ENCODE data around the gene SLC35G6. TPM values are rescaled to one million over a fixed set of nuclear protein-coding genes. Genes with fewer than 3 reads are reported as not detected.

The SLC35G6 gene
- total RNA-seq, 4 donors from 2014 or later: not detected

DNA sequence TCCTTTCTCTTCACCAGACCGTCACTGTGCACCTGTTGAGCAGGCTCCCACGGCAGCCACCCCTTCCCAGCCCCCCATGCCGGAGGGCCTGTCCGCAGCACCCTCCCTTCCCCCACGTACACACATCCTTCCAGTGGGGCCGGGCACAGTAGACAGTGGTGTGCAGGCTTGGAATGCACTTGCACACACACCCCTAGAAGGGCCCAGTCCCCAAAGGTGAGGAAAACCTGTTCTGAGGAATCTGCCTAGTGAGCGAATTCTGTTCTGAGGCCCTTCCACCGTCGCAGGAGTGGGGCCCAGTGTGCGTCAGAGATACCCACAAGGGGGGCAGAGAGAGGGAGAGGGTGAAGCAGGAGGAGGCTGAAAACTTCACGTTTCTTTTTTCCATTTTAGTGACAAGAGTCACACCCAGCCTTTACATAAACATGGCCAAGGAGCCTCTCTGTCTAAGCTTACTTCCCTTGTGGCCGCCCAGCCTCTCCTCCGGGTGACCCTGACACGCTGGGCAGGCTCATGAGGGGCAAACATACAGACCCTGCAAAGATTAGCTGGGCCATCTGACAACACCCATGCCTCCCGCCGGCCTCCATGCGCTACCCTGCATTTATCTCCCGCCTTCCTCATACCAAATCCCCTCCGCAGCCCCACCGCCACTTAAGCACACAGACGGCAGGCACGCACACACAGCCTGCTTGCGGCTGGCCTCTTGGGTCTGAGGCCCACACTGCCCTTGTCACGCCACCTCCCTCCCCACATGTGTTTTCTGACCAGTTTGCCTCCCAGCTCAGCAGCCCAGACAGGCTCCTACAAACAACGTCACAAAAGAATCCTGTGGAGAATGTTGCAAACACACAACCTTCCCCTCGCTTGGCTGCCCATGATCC is 3.6 kb upstream of the SLC35G6 start:
- peak; percentile 14 to 44 (median 14) for TF ChIP-seq POLR2AphosphoS5 (IDR thresholded peaks at IDR 0.05)
- no peak for TF ChIP-seq POLR2A (IDR thresholded peaks at IDR 0.05)
- no peak for TF ChIP-seq EP300 (IDR thresholded peaks at IDR 0.05; ENCODE audit: low read depth)
- TF ChIP-seq, protein P1, sequence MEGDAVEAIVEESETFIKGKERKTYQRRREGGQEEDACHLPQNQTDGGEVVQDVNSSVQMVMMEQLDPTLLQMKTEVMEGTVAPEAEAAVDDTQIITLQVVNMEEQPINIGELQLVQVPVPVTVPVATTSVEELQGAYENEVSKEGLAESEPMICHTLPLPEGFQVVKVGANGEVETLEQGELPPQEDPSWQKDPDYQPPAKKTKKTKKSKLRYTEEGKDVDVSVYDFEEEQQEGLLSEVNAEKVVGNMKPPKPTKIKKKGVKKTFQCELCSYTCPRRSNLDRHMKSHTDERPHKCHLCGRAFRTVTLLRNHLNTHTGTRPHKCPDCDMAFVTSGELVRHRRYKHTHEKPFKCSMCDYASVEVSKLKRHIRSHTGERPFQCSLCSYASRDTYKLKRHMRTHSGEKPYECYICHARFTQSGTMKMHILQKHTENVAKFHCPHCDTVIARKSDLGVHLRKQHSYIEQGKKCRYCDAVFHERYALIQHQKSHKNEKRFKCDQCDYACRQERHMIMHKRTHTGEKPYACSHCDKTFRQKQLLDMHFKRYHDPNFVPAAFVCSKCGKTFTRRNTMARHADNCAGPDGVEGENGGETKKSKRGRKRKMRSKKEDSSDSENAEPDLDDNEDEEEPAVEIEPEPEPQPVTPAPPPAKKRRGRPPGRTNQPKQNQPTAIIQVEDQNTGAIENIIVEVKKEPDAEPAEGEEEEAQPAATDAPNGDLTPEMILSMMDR (IDR thresholded peaks at IDR 0.05): no peak
- Histone ChIP-seq H3K4me3 (peak overlapping the region; percentile 70 to 100 (median 94)), H3K36me3 (no peaks in the 10 kb centered on the region), H3K27me3 (no peaks in the 10 kb centered on the region), H3K4me1 (peaks cover 17 to 42% (median 30%) of the 10 kb centered on the region in 4 donors), H3K9me3 (no peaks in the 10 kb centered on the region), H3K27ac (peak overlapping the region; percentile 95 to 100 (median 99))
- DNase-seq: peak; percentile 28
- in situ Hi-C loops (cut with MboI; ENCODE audit: low pct_ligation_motif_present in 1 of 4, low pct_unique_long_range_greater_than_20kb in 1 of 4, low sequenced_read_pairs in 3 of 4): no loop called here
- 69% methylated on average over 26 of the region's 26 CpGs; no CpG with 5 or more reads in 1 of the 2 donors for WGBS, 2 donors (ENCODE audit: low coverage in 1 of 2)
- intact Hi-C loops (cut with DNase I; ENCODE audit: low total_unique reads): no loop called here

DNA sequence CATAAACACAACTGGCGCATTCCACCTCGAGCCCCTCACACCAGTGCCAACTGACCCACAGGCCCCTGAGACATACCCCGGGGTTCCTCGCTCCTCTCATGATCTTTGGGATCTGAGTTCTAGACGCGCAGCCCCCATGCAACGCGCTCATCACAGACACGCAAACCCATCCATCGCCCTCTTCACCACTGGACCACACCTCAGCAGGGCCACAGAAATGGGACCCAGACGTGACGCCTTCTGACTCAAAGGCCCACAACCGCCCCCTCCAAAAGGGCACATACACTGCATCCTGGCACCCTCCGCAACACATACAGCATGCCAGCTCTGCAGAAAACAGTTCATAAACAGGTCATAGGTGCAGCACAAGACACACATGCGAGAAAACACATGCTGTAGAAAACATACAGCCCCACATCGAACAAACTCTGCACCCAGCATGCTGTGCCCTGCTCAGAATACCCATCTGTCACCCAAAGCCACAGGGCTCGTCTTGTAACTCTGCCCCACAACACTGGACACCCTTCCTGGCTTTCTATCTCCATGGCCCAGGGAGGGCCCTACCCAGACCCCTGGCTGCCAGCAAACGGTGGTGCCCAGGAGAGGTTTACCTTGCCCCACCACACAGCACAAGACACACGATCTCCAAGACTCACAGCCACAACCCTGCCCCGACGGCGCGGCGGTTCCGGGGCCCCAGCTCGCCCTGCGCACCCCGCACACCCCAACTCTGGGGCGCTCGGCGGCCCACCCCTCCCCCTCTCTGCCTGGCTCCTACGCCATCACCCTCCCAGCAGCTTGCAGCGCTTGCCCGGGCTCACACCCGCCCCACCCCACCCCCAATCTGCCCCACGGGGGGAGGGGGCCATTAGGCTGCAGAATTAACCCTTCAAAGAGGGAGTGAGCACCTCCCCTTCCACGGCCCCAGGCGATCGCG is 2.7 kb upstream of the SLC35G6 start:
- H3K9me3 ChIP-seq: no peaks in the 10 kb centered on the region
- peak overlapping the region; percentile 95 to 100 (median 99) for H3K27ac ChIP-seq
- H3K4me3 ChIP-seq: peak overlapping the region; percentile 70 to 100 (median 94)
- no peaks in the 10 kb centered on the region for H3K36me3 ChIP-seq
- peak; percentile 7 for TF ChIP-seq POLR2A (IDR thresholded peaks at IDR 0.05)
- TF ChIP-seq POLR2AphosphoS5 (IDR thresholded peaks at IDR 0.05): no peak
- TF ChIP-seq, protein P1 (IDR thresholded peaks at IDR 0.05): peak in 2 of 5 experiments; percentile 11 to 17
- no peaks in the 10 kb centered on the region for H3K27me3 ChIP-seq
- 24% methylated on average over 33 of the region's 40 CpGs; no CpG with 5 or more reads in 1 of the 2 donors for WGBS, 2 donors (ENCODE audit: low coverage in 1 of 2)
- intact Hi-C loops (cut with DNase I; ENCODE audit: low total_unique reads): no loop called here
- peak; percentile 62 for DNase-seq
- in situ Hi-C loops (cut with MboI; ENCODE audit: low pct_ligation_motif_present in 1 of 4, low pct_unique_long_range_greater_than_20kb in 1 of 4, low sequenced_read_pairs in 3 of 4): no loop called here
- peaks cover 17 to 49% (median 33%) of the 10 kb centered on the region in 4 donors for H3K4me1 ChIP-seq

DNA sequence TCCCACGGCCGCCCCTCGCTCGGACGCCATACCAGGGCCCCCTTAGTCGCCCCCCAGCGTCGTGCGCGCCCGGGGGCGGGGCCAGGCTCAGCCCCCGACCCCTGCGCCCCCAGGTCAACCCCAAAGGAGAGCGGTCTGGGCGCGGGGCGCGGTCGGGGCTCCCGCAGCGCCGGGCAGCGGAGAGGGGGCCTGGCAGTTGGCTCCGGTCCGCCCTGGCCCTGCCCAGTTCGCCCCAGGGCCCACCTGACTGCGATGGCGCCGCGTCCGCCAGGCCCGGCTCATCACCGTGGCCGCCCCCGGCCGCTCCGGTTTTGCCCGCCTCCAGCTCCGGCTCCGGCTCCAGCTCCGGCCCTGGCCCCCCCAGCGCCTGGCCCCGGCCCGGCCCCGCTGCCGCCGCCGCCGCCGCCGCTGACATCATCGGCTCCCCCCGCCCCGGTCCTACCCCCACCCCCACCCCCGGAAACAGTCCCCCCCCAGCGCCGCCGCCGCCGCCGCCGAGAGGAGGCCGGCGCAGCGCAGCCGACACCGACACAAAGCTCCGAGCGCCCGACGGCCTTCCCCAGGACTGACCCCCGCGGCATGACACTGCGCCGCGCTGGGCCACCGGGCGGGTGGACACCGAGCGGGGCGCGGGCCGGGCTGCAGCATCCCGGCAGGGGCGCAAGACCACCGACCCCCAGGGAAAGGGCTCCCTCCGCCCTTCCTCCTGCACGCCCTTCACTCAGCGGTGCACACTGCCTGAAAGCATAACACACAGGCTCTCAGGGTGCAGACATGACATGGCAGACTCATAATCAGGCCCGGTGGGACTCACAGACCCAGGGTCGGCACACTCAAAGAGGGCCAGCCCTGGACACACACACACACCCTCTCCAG is 1.8 kb upstream of the SLC35G6 start, which contains the start of gene ZBTB4:
TSS of gene ZBTB4 (minus strand) at position 419 of the 876 bp plus-strand sequence. CDS start 12,830 bp downstream, outside the sequence.
- peak; percentile 66 for DNase-seq
- H3K4me3 ChIP-seq: peak within 1 kb of the TSS; percentile 70 to 100 (median 94)
- peak; percentile 62 for TF ChIP-seq POLR2A (IDR thresholded peaks at IDR 0.05)
- no peak for TF ChIP-seq EP300 (IDR thresholded peaks at IDR 0.05; ENCODE audit: low read depth)
- peak; percentile 59 to 81 (median 76) for TF ChIP-seq POLR2AphosphoS5 (IDR thresholded peaks at IDR 0.05)
- TF ChIP-seq, protein P1 (IDR thresholded peaks at IDR 0.05): no peak
- H3K36me3 ChIP-seq: no peaks in the 10 kb centered on the region
- H3K4me1 ChIP-seq: peaks cover 17 to 49% (median 33%) of the 10 kb centered on the region in 4 donors
- H3K9me3 ChIP-seq: no peaks in the 10 kb centered on the region
- H3K27me3 ChIP-seq: no peaks in the 10 kb centered on the region
- intact Hi-C loops (cut with DNase I; ENCODE audit: low total_unique reads): no loop called here
- in situ Hi-C loops (cut with MboI; ENCODE audit: low pct_ligation_motif_present in 1 of 4, low pct_unique_long_range_greater_than_20kb in 1 of 4, low sequenced_read_pairs in 3 of 4): no loop called here
- peak within 1 kb of the TSS; percentile 95 to 100 (median 99) for H3K27ac ChIP-seq
- 1% methylated on average over 29 of the region's 92 CpGs; no CpG with 5 or more reads in 1 of the 2 donors for WGBS, 2 donors (ENCODE audit: low coverage in 1 of 2)
